Non-pigmented ciliary epithelial cell (primary cell): Measurements from ENCODE around the gene ALDOB.
"Not testable (repeated sequence)": the region's sequence is repeated elsewhere in the genome, so short reads cannot be mapped to it uniquely, and the experiment has no call there.

Source experiments
- DNase-seq: peaks from one replicate; pipeline ENCODE4 v3.0.0-alpha.2; 2010; ENCODE audit warnings: low read depth

ALDOB gene

GRCh38 chr9:101421653-101422065 is 13.9 kb downstream of the ALDOB start:
- no peak for DNase-seq

DNA sequence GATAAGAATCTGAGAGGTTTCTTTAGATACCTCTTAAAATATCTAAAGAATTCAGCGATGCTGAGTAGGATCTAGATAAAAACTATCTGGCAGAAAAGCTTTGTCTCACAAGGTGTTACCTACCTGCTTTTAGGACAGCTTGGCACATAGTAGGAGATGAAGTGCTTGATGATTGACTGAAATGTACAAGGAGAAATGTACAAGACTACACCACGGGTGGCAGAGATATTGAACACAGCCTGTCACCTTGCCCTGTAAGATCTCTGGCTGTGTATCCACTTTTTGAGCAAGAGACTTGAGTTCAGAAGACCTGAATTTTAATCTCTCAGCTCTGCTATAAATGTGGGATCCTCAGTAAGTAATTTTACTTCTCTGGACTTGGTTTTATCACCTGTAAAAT is 15.7 kb downstream of the ALDOB start:
- no peak for DNase-seq

GRCh38 chr9:101418518-101419430 is 16.8 kb downstream of the ALDOB start:
- no peak for DNase-seq

GRCh38 chr9:101417977-101418376 is 17.6 kb downstream of the ALDOB start:
- no peak for DNase-seq

GRCh38 chr9:101417389-101417788 is 18.2 kb downstream of the ALDOB start:
- no peak for DNase-seq

DNA sequence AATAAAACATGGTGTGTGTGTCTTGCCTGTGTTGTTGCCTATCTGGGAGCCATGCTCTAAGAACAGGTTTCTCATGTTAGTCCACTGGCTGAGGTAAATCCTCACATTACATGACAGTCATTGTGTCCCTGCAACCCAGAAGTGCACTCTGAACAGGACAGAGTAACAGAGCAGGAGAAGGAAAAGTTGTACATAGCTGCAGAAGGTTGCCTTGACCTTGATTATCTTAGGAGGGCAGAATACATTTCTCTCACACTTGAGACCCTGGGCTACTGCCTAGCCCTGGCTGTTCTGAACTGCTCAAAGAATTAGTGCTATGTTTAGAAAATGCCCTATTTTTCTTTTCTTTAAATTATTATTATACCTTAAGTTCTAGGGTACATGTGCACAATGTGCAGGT is 20.0 kb downstream of the ALDOB start:
- no peak for DNase-seq

DNA sequence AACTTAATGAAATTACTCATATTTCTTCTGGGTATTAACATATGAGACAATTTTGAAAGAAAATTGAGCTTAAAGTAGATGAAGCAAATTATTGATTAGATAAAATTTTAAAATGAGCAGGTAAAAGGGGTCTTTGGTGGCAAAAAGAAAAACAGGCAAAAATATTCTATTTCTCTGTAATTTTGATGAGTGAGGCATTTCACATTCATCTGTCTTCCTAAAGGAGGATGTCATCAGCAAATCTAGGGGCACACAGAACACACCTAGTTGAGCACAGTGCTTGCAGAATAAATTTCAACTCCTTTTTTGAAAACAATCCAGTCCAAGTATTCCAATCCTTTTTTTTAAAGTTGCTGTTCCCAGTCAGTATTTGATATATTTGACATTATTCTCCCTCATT is 20.7 kb downstream of the ALDOB start:
- DNase-seq: no peak

- no peak for DNase-seq
Observed at GRCh38 chr9:101409079-101409477, 26.5 kb downstream of the ALDOB start.

DNA sequence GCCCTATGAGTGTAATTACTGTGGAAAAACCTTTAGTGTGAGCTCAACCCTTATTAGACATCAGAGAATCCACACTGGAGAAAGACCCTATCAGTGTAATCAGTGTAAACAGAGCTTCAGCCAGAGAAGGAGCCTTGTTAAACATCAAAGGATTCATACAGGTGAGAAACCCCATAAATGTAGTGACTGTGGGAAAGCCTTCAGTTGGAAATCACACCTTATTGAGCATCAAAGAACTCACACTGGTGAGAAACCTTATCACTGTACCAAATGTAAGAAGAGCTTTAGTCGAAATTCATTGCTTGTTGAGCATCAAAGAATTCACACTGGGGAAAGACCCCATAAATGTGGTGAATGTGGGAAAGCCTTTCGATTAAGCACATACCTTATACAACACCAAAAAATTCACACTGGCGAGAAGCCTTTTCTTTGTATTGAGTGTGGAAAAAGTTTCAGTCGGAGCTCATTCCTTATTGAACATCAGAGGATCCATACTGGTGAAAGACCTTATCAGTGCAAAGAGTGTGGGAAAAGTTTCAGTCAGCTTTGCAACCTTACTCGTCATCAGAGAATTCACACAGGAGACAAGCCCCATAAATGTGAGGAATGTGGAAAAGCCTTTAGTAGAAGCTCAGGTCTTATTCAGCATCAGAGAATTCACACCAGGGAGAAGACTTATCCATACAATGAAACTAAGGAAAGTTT is 27.0 kb downstream of the ALDOB start:
- DNase-seq: no peak

DNA sequence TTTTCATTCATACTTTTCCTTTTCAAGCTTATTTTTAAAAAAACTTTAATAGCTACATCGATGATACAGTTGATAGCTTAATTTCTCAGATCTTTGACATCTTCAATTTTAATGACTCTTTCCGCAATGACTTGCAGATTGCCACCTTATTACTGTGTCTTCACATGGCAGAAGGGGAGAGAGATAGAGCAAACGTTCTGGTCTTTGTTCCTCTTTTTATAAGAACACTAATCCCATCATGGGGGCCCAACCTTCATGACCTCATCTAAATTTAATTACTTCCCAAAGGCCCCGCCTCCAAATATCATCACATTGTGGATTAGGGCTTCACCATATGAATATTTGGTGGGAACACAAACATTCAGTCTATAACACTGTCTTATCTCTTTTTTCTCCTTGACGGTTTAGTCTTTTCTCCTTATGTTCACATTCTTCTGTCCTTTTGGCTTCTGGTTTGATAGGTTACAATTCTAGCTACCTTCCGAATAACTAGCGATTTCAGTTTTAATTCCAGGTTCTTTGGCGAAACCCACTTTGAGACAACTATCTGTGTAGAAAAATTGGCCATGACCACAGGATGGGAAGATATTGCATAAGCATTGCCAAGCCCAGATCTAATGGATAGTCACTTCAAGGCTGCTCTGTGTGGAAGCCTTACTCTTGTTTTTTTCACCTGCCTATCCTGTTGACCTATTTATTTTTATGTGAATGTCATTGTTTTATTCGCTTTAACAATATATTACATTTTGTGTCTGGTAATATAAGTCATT is 31.9 kb downstream of the ALDOB start:
- DNase-seq: no peak

GRCh38 chr9:101400120-101400519 is 35.5 kb downstream of the ALDOB start:
- DNase-seq: no peak

- no peak for DNase-seq
Observed at GRCh38 chr9:101399643-101399970, 36.0 kb downstream of the ALDOB start.

DNA sequence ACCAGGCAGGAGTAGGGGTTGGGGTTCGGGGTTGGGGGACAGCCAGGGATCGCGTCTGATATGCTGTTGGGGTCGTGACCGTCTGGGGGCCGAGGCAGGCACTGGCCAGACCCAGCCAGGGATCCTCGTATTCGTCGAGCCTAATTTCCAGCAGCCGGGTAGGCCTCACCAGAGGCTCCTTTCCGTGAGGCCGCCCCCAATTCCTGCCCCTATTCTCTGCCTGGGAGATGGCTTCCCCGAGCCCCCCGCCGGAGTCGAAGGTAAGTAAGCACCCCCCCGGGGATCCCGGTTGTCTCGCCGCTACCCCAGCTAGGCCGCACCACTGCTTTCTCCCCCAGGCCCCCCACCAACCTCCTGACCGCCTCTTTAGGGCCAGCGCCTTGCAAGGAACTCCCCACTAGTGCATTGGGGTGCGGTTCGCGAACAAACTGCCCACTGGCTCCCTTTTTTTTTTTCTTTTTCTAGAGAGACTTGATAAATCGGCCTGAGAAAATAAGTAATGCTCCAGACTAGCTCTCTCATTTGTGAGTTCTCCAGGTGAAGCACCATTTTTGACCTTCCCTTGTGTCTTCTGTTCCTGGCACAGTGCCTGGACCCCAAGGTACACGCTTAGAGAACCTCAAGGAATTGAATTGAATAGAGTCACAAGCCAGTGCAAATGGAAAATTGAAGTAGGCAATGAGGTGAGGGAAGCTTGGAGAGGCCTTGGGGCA is 36.5 kb downstream of the ALDOB start:
- DNase-seq: no peak

GRCh38 chr9:101398068-101398929 is 37.3 kb downstream of the ALDOB start, which contains the start of the genes MRPL50 and ZNF189:
Gene MRPL50 (minus strand): TSS chr9:101398618. CDS start chr9:101398592, 26 bp downstream.
Gene ZNF189 (plus strand): TSS chr9:101398851. CDS start chr9:101399157, 306 bp downstream.
- peak; percentile 97 for DNase-seq

DNA sequence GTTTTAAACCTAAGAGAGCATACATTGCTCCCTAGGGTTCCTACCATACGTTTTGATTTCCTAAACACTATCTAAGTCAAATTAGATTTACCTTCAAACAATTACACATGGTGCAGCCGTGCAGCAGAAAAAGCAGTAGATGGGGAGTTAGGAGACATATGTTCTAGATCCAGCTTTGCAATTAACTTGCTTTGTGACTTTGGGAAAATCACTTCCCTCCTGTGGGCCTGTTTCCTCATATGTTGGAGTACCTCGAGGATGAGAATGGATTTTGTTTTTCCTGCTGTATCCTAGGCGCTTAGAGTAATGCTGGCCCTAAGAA is 37.9 kb downstream of the ALDOB start:
- no peak for DNase-seq

- no peak for DNase-seq
Observed at GRCh38 chr9:101394687-101395086, 40.9 kb downstream of the ALDOB start.

- no peak for DNase-seq
Observed at GRCh38 chr9:101393135-101393534, 42.4 kb downstream of the ALDOB start.

GRCh38 chr9:101388507-101388993 is 47.0 kb downstream of the ALDOB start:
- no peak for DNase-seq

DNA sequence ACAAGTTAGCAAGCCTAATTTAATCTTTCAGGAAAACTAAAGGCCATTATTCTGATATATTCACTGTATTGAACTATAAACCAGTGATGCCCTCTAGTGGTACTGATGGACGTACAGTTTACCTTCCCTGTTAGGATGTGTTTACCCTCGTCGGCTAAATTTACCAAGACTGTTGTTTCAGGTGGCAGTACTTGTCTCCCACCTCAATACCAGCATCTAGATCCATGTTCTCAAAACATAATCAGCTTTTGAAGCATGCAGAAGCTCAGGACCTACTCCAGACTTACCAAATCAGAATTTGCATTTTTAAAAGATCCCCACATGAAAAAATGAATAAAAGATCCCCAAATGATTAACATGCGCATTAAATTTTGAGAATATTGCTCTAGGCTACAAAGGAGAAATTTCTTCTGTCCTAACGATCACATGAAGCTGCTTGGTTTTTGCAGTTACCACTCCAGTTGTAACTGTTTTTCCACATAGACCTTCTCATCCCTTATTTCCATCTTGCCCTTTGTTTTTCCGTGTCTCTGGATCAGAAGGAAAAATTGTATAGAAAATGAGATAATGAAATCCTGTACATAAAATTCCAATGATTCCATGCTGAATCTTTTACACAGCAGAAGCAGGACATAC is 47.6 kb downstream of the ALDOB start:
- DNase-seq: no peak

- DNase-seq: not testable (repeated sequence)
Observed at GRCh38 chr9:101384873-101385536, 50.6 kb downstream of the ALDOB start, which contains the start of gene BAAT. Gene BAAT (minus strand): TSS chr9:101385006. CDS start chr9:101371404, 13,602 bp downstream.
